HG03175 (cell line): ENCODE measurements around the gene PARD3.

Experiments
- ATAC-seq: cut with Tn5 transposase; IDR thresholded peaks from one replicate; pipeline ENCODE4 v1.9.1; 2021; ENCODE audit warnings: mild to moderate bottlenecking, moderate library complexity; ENCODE audit not compliant: unreplicated experiment

Gene PARD3

GRCh38 chr10:34697351-34698247 lies 117.5 kb downstream of the PARD3 start:
- no peak for ATAC-seq

- ATAC-seq: peak; percentile 54
Measured at GRCh38 chr10:34696423-34696822, 118.7 kb downstream of the PARD3 start.

GRCh38 chr10:34690383-34691049 lies 124.6 kb downstream of the PARD3 start:
- no peak for ATAC-seq

GRCh38 chr10:34689053-34689452 lies 126.0 kb downstream of the PARD3 start:
- ATAC-seq: no peak

GRCh38 chr10:34687434-34688210 lies 127.5 kb downstream of the PARD3 start:
- ATAC-seq: no peak

GRCh38 chr10:34682580-34682979 lies 132.5 kb downstream of the PARD3 start:
- no peak for ATAC-seq

GRCh38 chr10:34681933-34682332 lies 133.2 kb downstream of the PARD3 start:
- ATAC-seq: no peak

- ATAC-seq: no peak
Measured at GRCh38 chr10:34679177-34679576, 135.9 kb downstream of the PARD3 start.

- ATAC-seq: no peak
Measured at GRCh38 chr10:34677591-34677990, 137.5 kb downstream of the PARD3 start.

- ATAC-seq: no peak
Measured at GRCh38 chr10:34677132-34677531, 138.0 kb downstream of the PARD3 start.

- no peak for ATAC-seq
Measured at GRCh38 chr10:34674176-34674575, 140.9 kb downstream of the PARD3 start.

- ATAC-seq: no peak
Measured at GRCh38 chr10:34670081-34670480, 145.0 kb downstream of the PARD3 start.

GRCh38 chr10:34669079-34669478 lies 146.0 kb downstream of the PARD3 start:
- ATAC-seq: no peak

- ATAC-seq: peak; percentile 41
Measured at GRCh38 chr10:34667177-34667576, 147.9 kb downstream of the PARD3 start.

GRCh38 chr10:34666008-34666704 lies 148.9 kb downstream of the PARD3 start:
- ATAC-seq: peak; percentile 84

GRCh38 chr10:34664706-34665105 lies 150.4 kb downstream of the PARD3 start:
- ATAC-seq: no peak

GRCh38 chr10:34661580-34661979 lies 153.5 kb downstream of the PARD3 start:
- ATAC-seq: no peak

GRCh38 chr10:34658934-34659333 lies 156.2 kb downstream of the PARD3 start:
- no peak for ATAC-seq

GRCh38 chr10:34656661-34657060 lies 158.4 kb downstream of the PARD3 start:
- ATAC-seq: no peak

GRCh38 chr10:34655286-34656170 lies 159.6 kb downstream of the PARD3 start:
- no peak for ATAC-seq
